NB4 (cell line): ENCODE measurements around the gene ZNF582.

Source experiments
- MYC ChIP-seq: IDR thresholded peaks from 2 replicates; pipeline ENCODE4 v1.6.1; 2011; ENCODE audit warnings: low read depth, low read length
- POLR2A ChIP-seq: IDR thresholded peaks from 2 replicates; pipeline ENCODE4 v1.6.1; 2011; ENCODE audit warnings: mild to moderate bottlenecking; ENCODE audit not compliant: insufficient read length; ENCODE audit errors: extremely low read depth
- TF ChIP-seq, protein P1 (sequence below): IDR thresholded peaks from one replicate; pipeline ENCODE4 v1.5.1; 2012; ENCODE audit warnings: low read depth, low read length
- TF ChIP-seq, protein P2 (sequence below): IDR thresholded peaks from 2 replicates; pipeline ENCODE4 v1.6.1; 2011; ENCODE audit warnings: low read depth, low read length

DNA sequence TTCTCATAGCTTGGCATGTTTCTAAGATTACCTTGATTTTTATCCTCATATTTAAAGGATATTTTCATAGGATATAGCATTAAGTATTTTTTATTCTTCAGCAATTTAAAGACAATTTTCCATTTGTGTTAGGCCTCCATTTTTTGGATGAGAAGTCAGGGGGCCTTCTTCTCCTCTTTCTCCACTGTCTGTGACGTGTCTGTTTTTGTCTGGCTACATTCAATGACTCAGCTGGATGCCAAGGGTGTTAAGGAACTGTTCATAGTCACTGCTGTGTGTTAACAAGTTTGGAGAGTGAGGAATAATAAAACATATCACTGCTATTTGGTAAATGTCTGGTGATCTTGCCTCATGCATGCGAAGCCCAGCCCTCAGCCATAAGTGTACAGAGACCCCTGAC, 36.4 kb downstream of the ZNF582 start:
- TF ChIP-seq POLR2A (no peak), MYC (no peak)
- TF ChIP-seq, protein P1, sequence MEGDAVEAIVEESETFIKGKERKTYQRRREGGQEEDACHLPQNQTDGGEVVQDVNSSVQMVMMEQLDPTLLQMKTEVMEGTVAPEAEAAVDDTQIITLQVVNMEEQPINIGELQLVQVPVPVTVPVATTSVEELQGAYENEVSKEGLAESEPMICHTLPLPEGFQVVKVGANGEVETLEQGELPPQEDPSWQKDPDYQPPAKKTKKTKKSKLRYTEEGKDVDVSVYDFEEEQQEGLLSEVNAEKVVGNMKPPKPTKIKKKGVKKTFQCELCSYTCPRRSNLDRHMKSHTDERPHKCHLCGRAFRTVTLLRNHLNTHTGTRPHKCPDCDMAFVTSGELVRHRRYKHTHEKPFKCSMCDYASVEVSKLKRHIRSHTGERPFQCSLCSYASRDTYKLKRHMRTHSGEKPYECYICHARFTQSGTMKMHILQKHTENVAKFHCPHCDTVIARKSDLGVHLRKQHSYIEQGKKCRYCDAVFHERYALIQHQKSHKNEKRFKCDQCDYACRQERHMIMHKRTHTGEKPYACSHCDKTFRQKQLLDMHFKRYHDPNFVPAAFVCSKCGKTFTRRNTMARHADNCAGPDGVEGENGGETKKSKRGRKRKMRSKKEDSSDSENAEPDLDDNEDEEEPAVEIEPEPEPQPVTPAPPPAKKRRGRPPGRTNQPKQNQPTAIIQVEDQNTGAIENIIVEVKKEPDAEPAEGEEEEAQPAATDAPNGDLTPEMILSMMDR, result no peak
- TF ChIP-seq, protein P2, sequence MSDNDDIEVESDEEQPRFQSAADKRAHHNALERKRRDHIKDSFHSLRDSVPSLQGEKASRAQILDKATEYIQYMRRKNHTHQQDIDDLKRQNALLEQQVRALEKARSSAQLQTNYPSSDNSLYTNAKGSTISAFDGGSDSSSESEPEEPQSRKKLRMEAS, result no peak
